Activated CD8-positive, alpha-beta T cell treated with anti-CD3 and anti-CD28 coated beads for 36 hours (primary cell): Measurements from ENCODE around the gene NCOR2. TPM values are rescaled to one million over a fixed set of nuclear protein-coding genes. Genes with fewer than 3 reads are reported as not detected.

Experiments used
- ATAC-seq: fragments of 200-7000 bp; cut with Tn5 transposase; one replicate; pipeline ENCODE4 v1.10.0; 2021; ENCODE audit warnings: mild to moderate bottlenecking, moderate library complexity
- CTCF ChIA-PET: fragments of 350-600 bp; sonication (Branson Sonifier 250); formaldehyde crosslinking; loops from one replicate; lab custom pipeline; 2021; ENCODE audit warnings: antibody characterized with exemption; lab: Charles Lee
- POLR2A ChIA-PET: fragments of 350-600 bp; sonication (Branson Sonifier 250); formaldehyde crosslinking; loops from one replicate; lab custom pipeline; 2021; ENCODE audit warnings: antibody characterized with exemption; lab: Charles Lee
- DNase-seq: peaks from one replicate; pipeline ENCODE4 v3.0.0-alpha.2; 2020
- H3K27ac Mint-ChIP-seq: one replicate; pipeline ENCODE4 v1.8.0; 2021; ENCODE audit warnings: mild to moderate bottlenecking, mixed read lengths
- H3K27me3 Mint-ChIP-seq: one replicate; pipeline ENCODE4 v1.8.0; 2021; ENCODE audit warnings: mixed read lengths
- H3K36me3 Mint-ChIP-seq: one replicate; pipeline ENCODE4 v1.8.0; 2021; ENCODE audit warnings: low read depth, mixed read lengths
- H3K4me1 Mint-ChIP-seq: one replicate; pipeline ENCODE4 v1.8.0; 2021; ENCODE audit warnings: low read depth, mixed read lengths
- H3K4me3 Mint-ChIP-seq: one replicate; pipeline ENCODE4 v1.8.0; 2021; ENCODE audit warnings: mild to moderate bottlenecking, moderate library complexity, mixed read lengths
- H3K9me3 Mint-ChIP-seq: one replicate; pipeline ENCODE4 v1.8.0; 2021; ENCODE audit warnings: mixed read lengths
- CTCF ChIP-seq: fragments of 200-600 bp; IDR thresholded peaks from one replicate; pipeline ENCODE4 v1.8.0; 2022; ENCODE audit warnings: antibody characterized with exemption, mild to moderate bottlenecking
- intact Hi-C: fragments of 100-400 bp; cut with micrococcal nuclease; formaldehyde crosslinking; loops from one replicate; pipeline ENCODE4 v1.10.0; 2022
- total RNA-seq, 2 experiments: library from RNA; stranded (reverse); gene quantifications; one replicate each; pipeline ENCODE4 v1.2.3, GENCODE V29; 2021

NCOR2 gene
- total RNA-seq, 2 experiments from 2014 or later: 105 to 110 TPM

GRCh38 chr12:124582108-124582424 is 14.7 kb upstream of the NCOR2 start:
- DNase-seq (no peak), ATAC-seq (no peak)
- Mint-ChIP-seq H3K36me3 (no peaks in the 10 kb centered on the region), H3K4me3 (no peak overlapping the region), H3K9me3 (peaks cover 2% of the 10 kb centered on the region), H3K27me3 (no peaks in the 10 kb centered on the region), H3K4me1 (no peaks in the 10 kb centered on the region), H3K27ac (no peak overlapping the region)
- POLR2A ChIA-PET: no interaction called here
- TF ChIP-seq CTCF: no peak
- CTCF ChIA-PET: no interaction called here
- intact Hi-C loops: no loop called here

GRCh38 chr12:124581307-124582107 is 14.1 kb upstream of the NCOR2 start:
- no peak overlapping the region for H3K27ac Mint-ChIP-seq
- ATAC-seq (no peak), DNase-seq (no peak)
- no peaks in the 10 kb centered on the region for H3K4me1 Mint-ChIP-seq
- CTCF ChIA-PET: no interaction called here
- intact Hi-C loops: no loop called here
- TF ChIP-seq CTCF: no peak
- no peak overlapping the region for H3K4me3 Mint-ChIP-seq
- POLR2A ChIA-PET: no interaction called here
- H3K27me3 Mint-ChIP-seq: no peaks in the 10 kb centered on the region
- H3K9me3 Mint-ChIP-seq: peaks cover 2% of the 10 kb centered on the region
- no peaks in the 10 kb centered on the region for H3K36me3 Mint-ChIP-seq

- no peak overlapping the region for H3K27ac Mint-ChIP-seq
- POLR2A ChIA-PET: interaction anchor here (1.1 to 1.4 kb wide), 2 partner anchors 14 to 23 kb away, joined by 3 read pairs; no protein-coding TSS in a partner anchor
- H3K4me1 Mint-ChIP-seq: no peaks in the 10 kb centered on the region
These were observed 12.6 kb upstream of the NCOR2 start for GRCh38 chr12:124579921-124580517.

GRCh38 chr12:124578854-124579253 is 11.4 kb upstream of the NCOR2 start:
- TF ChIP-seq CTCF: no peak
- Mint-ChIP-seq H3K27me3 (no peaks in the 10 kb centered on the region), H3K4me1 (no peaks in the 10 kb centered on the region), H3K27ac (no peak overlapping the region), H3K36me3 (no peaks in the 10 kb centered on the region), H3K4me3 (no peak overlapping the region), H3K9me3 (peaks cover 2% of the 10 kb centered on the region)
- CTCF ChIA-PET: no interaction called here
- intact Hi-C loops: no loop called here
- POLR2A ChIA-PET: interaction anchor here (1.1 to 1.4 kb wide), 2 partner anchors 13 to 24 kb away, joined by 3 read pairs; no protein-coding TSS in a partner anchor
- DNase-seq (no peak), ATAC-seq (no peak)

More at GRCh38 chr12:124579921-124580517, 12.6 kb upstream of the NCOR2 start:
- CTCF ChIA-PET: no interaction called here
- Mint-ChIP-seq H3K36me3 (no peaks in the 10 kb centered on the region), H3K4me3 (no peak overlapping the region), H3K27me3 (no peaks in the 10 kb centered on the region), H3K9me3 (peaks cover 2% of the 10 kb centered on the region)
- DNase-seq (no peak), ATAC-seq (no peak)
- TF ChIP-seq CTCF: no peak
- intact Hi-C loops: no loop called here

- no peak overlapping the region for H3K27ac Mint-ChIP-seq
- TF ChIP-seq CTCF: no peak
- ATAC-seq (no peak), DNase-seq (no peak)
- POLR2A ChIA-PET: no interaction called here
- no peaks in the 10 kb centered on the region for H3K4me1 Mint-ChIP-seq
- intact Hi-C loops: no loop called here
- CTCF ChIA-PET: no interaction called here
- H3K36me3 Mint-ChIP-seq: no peaks in the 10 kb centered on the region
- no peak overlapping the region for H3K4me3 Mint-ChIP-seq
- H3K27me3 Mint-ChIP-seq: no peaks in the 10 kb centered on the region
- peaks cover 2% of the 10 kb centered on the region for H3K9me3 Mint-ChIP-seq
These were observed 11.0 kb upstream of the NCOR2 start for GRCh38 chr12:124578445-124578844.
